GM21360 (cell line): ENCODE measurements around the gene SERPINA3.
"Not testable (repeated sequence)": the region's sequence is repeated elsewhere in the genome, so short reads cannot be mapped to it uniquely, and the experiment has no call there.

Source experiments
- ATAC-seq: cut with Tn5 transposase; IDR thresholded peaks from one replicate; pipeline ENCODE4 v1.9.1; 2021; ENCODE audit warnings: mild to moderate bottlenecking, moderate library complexity; ENCODE audit not compliant: unreplicated experiment

Gene SERPINA3

GRCh38 chr14:94583557-94583956 lies 28.6 kb upstream of the SERPINA3 start:
- ATAC-seq, result no peak

GRCh38 chr14:94584591-94585280 lies 27.5 kb upstream of the SERPINA3 start:
- ATAC-seq, result no peak

- ATAC-seq, result no peak
Observed at GRCh38 chr14:94586635-94587034, 25.6 kb upstream of the SERPINA3 start.

GRCh38 chr14:94588311-94588710 lies 23.9 kb upstream of the SERPINA3 start:
- no peak for ATAC-seq

GRCh38 chr14:94591073-94591472 lies 21.1 kb upstream of the SERPINA3 start:
- ATAC-seq, result no peak

- no peak for ATAC-seq
Observed at GRCh38 chr14:94591871-94592270, 20.3 kb upstream of the SERPINA3 start.

- ATAC-seq, result no peak
Observed at GRCh38 chr14:94592457-94592856, 19.7 kb upstream of the SERPINA3 start.

GRCh38 chr14:94593376-94593748 lies 18.8 kb upstream of the SERPINA3 start:
- ATAC-seq, result no peak

GRCh38 chr14:94593749-94594431 lies 18.3 kb upstream of the SERPINA3 start:
- ATAC-seq, result no peak

- ATAC-seq, result no peak
Observed at GRCh38 chr14:94594441-94594840, 17.8 kb upstream of the SERPINA3 start.

GRCh38 chr14:94595912-94596311 lies 16.3 kb upstream of the SERPINA3 start:
- ATAC-seq, result no peak

- no peak for ATAC-seq
Observed at GRCh38 chr14:94596361-94596760, 15.8 kb upstream of the SERPINA3 start.

- no peak for ATAC-seq
Observed at GRCh38 chr14:94597788-94598187, 14.4 kb upstream of the SERPINA3 start.

GRCh38 chr14:94598506-94598815 lies 13.7 kb upstream of the SERPINA3 start:
- no peak for ATAC-seq

GRCh38 chr14:94598816-94599655 lies 13.2 kb upstream of the SERPINA3 start:
- ATAC-seq, result no peak

GRCh38 chr14:94599656-94600004 lies 12.6 kb upstream of the SERPINA3 start:
- no peak for ATAC-seq

GRCh38 chr14:94600148-94600545 lies 12.0 kb upstream of the SERPINA3 start:
- no peak for ATAC-seq

GRCh38 chr14:94601884-94602391 lies 10.3 kb upstream of the SERPINA3 start:
- no peak for ATAC-seq

- ATAC-seq, result no peak
Observed at GRCh38 chr14:94602722-94603121, 9.5 kb upstream of the SERPINA3 start.

GRCh38 chr14:94605361-94605760 lies 6.8 kb upstream of the SERPINA3 start:
- no peak for ATAC-seq

- not testable (repeated sequence) for ATAC-seq
Observed at GRCh38 chr14:94608966-94609365, 3.2 kb upstream of the SERPINA3 start.

GRCh38 chr14:94611179-94611578 lies 1.0 kb upstream of the SERPINA3 start:
- ATAC-seq, result no peak
